Measurements from ENCODE around the gene USP49.

Gene USP49

GRCh38 chr6:41741625-41742490 lies 153.3 kb downstream of the USP49 start:
- Histone ChIP-seq H3K4me3 (ENCODE audit: low read depth in 1 of 2, low read length in 2 of 2) (no peak overlapping the region), H3K9me3 (ENCODE audit: low read length) (no peaks in the 10 kb centered on the region), H3K27ac (ENCODE audit: low read depth, low read length) (no peak overlapping the region), H3K4me1 (ENCODE audit: insufficient read depth, low read length) (no peaks in the 10 kb centered on the region), H3K36me3 (ENCODE audit: insufficient read depth, low read length) (no peaks in the 10 kb centered on the region), H3K9ac (ENCODE audit: low read length) (no peak overlapping the region), H3K27me3 (ENCODE audit: control insufficient read depth in 1 of 2, insufficient read depth in 2 of 2, low read length in 2 of 2) (no peaks in the 10 kb centered on the region)

GRCh38 chr6:41740366-41741162 lies 154.6 kb downstream of the USP49 start:
- Histone ChIP-seq H3K9me3 (ENCODE audit: low read length) (no peaks in the 10 kb centered on the region), H3K27ac (ENCODE audit: low read depth, low read length) (no peak overlapping the region), H3K36me3 (ENCODE audit: insufficient read depth, low read length) (no peaks in the 10 kb centered on the region), H3K27me3 (ENCODE audit: control insufficient read depth in 1 of 2, insufficient read depth in 2 of 2, low read length in 2 of 2) (no peaks in the 10 kb centered on the region), H3K4me1 (ENCODE audit: insufficient read depth, low read length) (peaks cover 6% of the 10 kb centered on the region), H3K9ac (ENCODE audit: low read length) (no peak overlapping the region), H3K4me3 (ENCODE audit: low read depth in 1 of 2, low read length in 2 of 2) (no peak overlapping the region)

Data from muscle layer of colon (tissue), 2 donors.